Endodermal cell (in vitro differentiated cells): ENCODE data around the gene RIMKLB. TPM values are rescaled to one million over a fixed set of nuclear protein-coding genes. Genes with fewer than 3 reads are reported as not detected.
A peak's percentile ranks its signal among the peaks of the same experiment; 100 is the strongest.

Experiments
- DNase-seq: peaks from one replicate; pipeline ENCODE4 v3.0.0-alpha.2; 2017
- H3K27ac ChIP-seq: 2 replicates; pipeline ENCODE4 v1.5.1; 2013; ENCODE audit warnings: mild to moderate bottlenecking, low read depth, low read length, moderate library complexity
- H3K27me3 ChIP-seq: 2 replicates; pipeline ENCODE4 v1.6.1; 2013; ENCODE audit warnings: mild to moderate bottlenecking, low read length, moderate library complexity; ENCODE audit not compliant: insufficient read depth, control insufficient read depth, poor library complexity, severe bottlenecking
- H3K36me3 ChIP-seq: 2 replicates; pipeline ENCODE4 v1.7.0; 2013; ENCODE audit warnings: mild to moderate bottlenecking, low read length, moderate library complexity; ENCODE audit not compliant: control insufficient read depth, insufficient read depth
- H3K4me1 ChIP-seq: one replicate; pipeline ENCODE4 v1.7.0; 2013; ENCODE audit warnings: low read length; ENCODE audit not compliant: control insufficient read depth, insufficient read depth
- H3K4me3 ChIP-seq: 2 replicates; pipeline ENCODE4 v1.5.1; 2013; ENCODE audit warnings: mild to moderate bottlenecking, low read length, moderate library complexity
- H3K9ac ChIP-seq: 2 replicates; pipeline ENCODE4 v1.6.1; 2013; ENCODE audit warnings: mild to moderate bottlenecking, low read length, moderate library complexity; ENCODE audit not compliant: poor library complexity, severe bottlenecking; ENCODE audit errors: extremely low read depth
- H3K9me3 ChIP-seq: 2 replicates; pipeline ENCODE4 v1.6.1; 2013; ENCODE audit warnings: mild to moderate bottlenecking, low read length, moderate library complexity; ENCODE audit not compliant: control insufficient read depth
- H3K27ac Mint-ChIP-seq: 2 replicates; pipeline ENCODE4 v1.8.0; 2020; ENCODE audit warnings: mixed read lengths
- H3K27me3 Mint-ChIP-seq: 2 replicates; pipeline ENCODE4 v1.8.0; 2021; ENCODE audit warnings: mild to moderate bottlenecking, mixed read lengths; ENCODE audit not compliant: insufficient read depth
- H3K36me3 Mint-ChIP-seq: 2 replicates; pipeline ENCODE4 v1.8.0; 2020; ENCODE audit warnings: low read depth, mixed read lengths
- H3K4me1 Mint-ChIP-seq: 2 replicates; pipeline ENCODE4 v1.8.0; 2020; ENCODE audit warnings: mixed read lengths
- H3K4me3 Mint-ChIP-seq: 2 replicates; pipeline ENCODE4 v1.8.0; 2020; ENCODE audit warnings: mild to moderate bottlenecking, moderate library complexity, mixed read lengths
- H3K9me3 Mint-ChIP-seq: 2 replicates; pipeline ENCODE4 v1.8.0; 2020; ENCODE audit warnings: mild to moderate bottlenecking, mixed read lengths
- CTCF ChIP-seq: fragments of 200-600 bp; sonication (generic); conservative IDR thresholded peaks from 2 replicates; pipeline ENCODE4 v1.5.0; 2021; ENCODE audit warnings: antibody characterized with exemption, mild to moderate bottlenecking
- WGBS, 2 experiments: methylation state at CpG; one replicate each; pipeline versions ENCODE4 v1.1.5 to v1.1.7; 2013; ENCODE audit warnings: missing lambda C conversion rate in 2 of 2, mixed read lengths in 1 of 2; ENCODE audit not compliant: insufficient coverage in 1 of 2, insufficient read length in 1 of 2; 5-methylcytosine and 5-hydroxymethylcytosine counted together
- long read RNA-seq, 4 experiments: library from polyadenylated mRNA in 2 of 4; library from RNA in 1 of 4; library from capped mRNA in 1 of 4; stranded (forward) in 3 of 4; unstranded in 1 of 4; transcript quantifications; one replicate each; pipeline ENCODE4 v2.0.0, GENCODE V29; 2020 to 2021; ENCODE audit warnings: inconsistent platforms in 1 of 4
- polyA plus RNA-seq, 2 experiments: library from polyadenylated mRNA; stranded (reverse); fragments of 50-300 nt; gene quantifications; one replicate each; pipeline ENCODE4 v1.2.3, GENCODE V29; 2013
- total RNA-seq, 2 donors: library from RNA; stranded (reverse); fragmentation: NEBNext Ultra II Directional in 1 of 2; extraction: Animal tissue kit (Norgen Biotek cat#: 25700) in 1 of 2; gene quantifications; 2 replicates in 1 of 2; 3 replicates in 1 of 2; pipeline ENCODE4 v1.2.1, GENCODE V29; 2021

The RIMKLB gene, protein sequence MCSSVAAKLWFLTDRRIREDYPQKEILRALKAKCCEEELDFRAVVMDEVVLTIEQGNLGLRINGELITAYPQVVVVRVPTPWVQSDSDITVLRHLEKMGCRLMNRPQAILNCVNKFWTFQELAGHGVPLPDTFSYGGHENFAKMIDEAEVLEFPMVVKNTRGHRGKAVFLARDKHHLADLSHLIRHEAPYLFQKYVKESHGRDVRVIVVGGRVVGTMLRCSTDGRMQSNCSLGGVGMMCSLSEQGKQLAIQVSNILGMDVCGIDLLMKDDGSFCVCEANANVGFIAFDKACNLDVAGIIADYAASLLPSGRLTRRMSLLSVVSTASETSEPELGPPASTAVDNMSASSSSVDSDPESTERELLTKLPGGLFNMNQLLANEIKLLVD
- 100 to 1,000 TPM in 1 of 2 donors, 10 to 100 TPM in 1; 85.3 to 180 TPM for total RNA-seq
- 95.9 TPM for polyA plus RNA-seq (2013, experiment 1 of 2)
- 78.5 TPM for polyA plus RNA-seq (2013, experiment 2 of 2)
- long read RNA-seq, experiment 1, transcript RIMKLB-203 (2 exons, 1,893 nt): major isoform, 9 of 20 reads
- long read RNA-seq, experiment 1, partial matches to known transcripts: 3 of 20 reads
- long read RNA-seq, experiment 1, other reads (novel, unspliced or antisense): 6 of 20 reads
- long read RNA-seq, experiment 2, transcript RIMKLB-203 (2 exons, 1,893 nt): minor isoform, 11 of 95 reads
- long read RNA-seq, experiment 2, transcript RIMKLB-205 (6 exons, 2,236 nt): major isoform, 31 of 95 reads
- long read RNA-seq, experiment 2, partial matches to known transcripts: 7 of 95 reads
- long read RNA-seq, experiment 2, other reads (novel, unspliced or antisense): 45 of 95 reads
- long read RNA-seq, experiment 3, full-length matches to known transcripts: 121 of 201 reads
- long read RNA-seq, experiment 3, partial matches to known transcripts: 10 of 201 reads
- long read RNA-seq, experiment 3, other reads (novel, unspliced or antisense): 70 of 201 reads
- long read RNA-seq, experiment 4, partial matches to known transcripts: 5 of 25 reads
- long read RNA-seq, experiment 4, other reads (novel, unspliced or antisense): 17 of 25 reads

GRCh38 chr12:8697476-8698131 is at the start of gene RIMKLB:
TSS of gene RIMKLB (plus strand) at chr12:8697991. CDS start at chr12:8713867, 15,876 bp downstream.
- 0% methylated on average over 5 to 83 of the region's 88 CpGs for WGBS, 2 experiments
- peaks cover 45% of the 10 kb centered on the region for H3K4me1 Mint-ChIP-seq
- no peak for TF ChIP-seq CTCF
- H3K36me3 ChIP-seq: peaks cover 20% of the 10 kb centered on the region
- no peaks in the 10 kb centered on the region for H3K9me3 Mint-ChIP-seq
- peaks cover 16% of the 10 kb centered on the region for H3K36me3 Mint-ChIP-seq
- no peaks in the 10 kb centered on the region for H3K27me3 ChIP-seq
- H3K4me1 ChIP-seq: peaks cover 2% of the 10 kb centered on the region
- no peaks in the 10 kb centered on the region for H3K27me3 Mint-ChIP-seq
- H3K27ac Mint-ChIP-seq: peak within 1 kb of the TSS; percentile 98
- peak within 1 kb of the TSS; percentile 88 for H3K4me3 Mint-ChIP-seq
- H3K9me3 ChIP-seq: no peaks in the 10 kb centered on the region
- peak within 1 kb of the TSS; percentile 100 for H3K4me3 ChIP-seq
- H3K27ac ChIP-seq: peak within 1 kb of the TSS; percentile 95
- peak within 1 kb of the TSS; percentile 94 for H3K9ac ChIP-seq
- DNase-seq: peak; percentile 93

DNA sequence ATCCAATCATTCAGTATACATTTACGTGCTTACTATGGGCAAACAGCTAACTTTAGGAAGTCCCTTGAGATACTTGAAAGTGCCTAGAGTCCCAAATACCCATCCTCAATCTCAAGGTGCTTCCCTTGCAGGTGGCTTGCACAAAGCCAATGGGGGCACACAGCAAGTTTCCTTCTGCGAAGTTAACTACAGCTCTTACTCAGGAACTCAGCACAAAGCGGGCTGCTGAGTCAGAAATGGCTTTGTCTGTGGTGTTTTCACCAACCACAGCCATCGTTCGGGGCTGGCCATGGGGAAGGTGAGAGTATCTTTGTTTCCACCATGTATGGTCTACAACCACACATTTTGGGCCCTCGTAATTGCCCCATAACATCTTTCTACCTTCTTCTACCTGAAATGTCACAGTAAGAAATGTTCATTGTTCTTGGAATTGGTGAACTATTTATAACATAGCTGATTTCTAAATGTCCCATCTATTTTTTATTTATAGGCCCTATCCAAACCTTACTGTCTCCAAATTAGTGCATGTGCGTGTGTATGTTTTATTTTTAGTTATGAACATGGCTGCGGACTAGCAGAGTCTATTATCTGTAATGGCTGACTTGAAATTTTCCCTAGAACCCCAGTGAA is 49.1 kb upstream of the RIMKLB start:
- peak; percentile 36 for DNase-seq
- Histone ChIP-seq H3K4me1 (peaks cover 8% of the 10 kb centered on the region), H3K9ac (no peak overlapping the region), H3K36me3 (no peaks in the 10 kb centered on the region), H3K27ac (no peak overlapping the region), H3K27me3 (no peaks in the 10 kb centered on the region), H3K9me3 (no peaks in the 10 kb centered on the region), H3K4me3 (no peak overlapping the region)
- Mint-ChIP-seq H3K36me3 (no peaks in the 10 kb centered on the region), H3K9me3 (no peaks in the 10 kb centered on the region), H3K27ac (no peak overlapping the region), H3K4me3 (no peak overlapping the region), H3K27me3 (no peaks in the 10 kb centered on the region), H3K4me1 (peaks cover 35% of the 10 kb centered on the region)
- no peak for TF ChIP-seq CTCF
- 95 to 100% methylated on average over 2 to 8 of the region's 8 CpGs for WGBS, 2 experiments

GRCh38 chr12:8655421-8655820 is 42.4 kb upstream of the RIMKLB start:
- no peak overlapping the region for H3K27ac Mint-ChIP-seq
- H3K9me3 ChIP-seq: no peaks in the 10 kb centered on the region
- peaks cover 5% of the 10 kb centered on the region for H3K4me1 ChIP-seq
- H3K4me3 Mint-ChIP-seq: no peak overlapping the region
- no peaks in the 10 kb centered on the region for H3K27me3 Mint-ChIP-seq
- no peaks in the 10 kb centered on the region for H3K27me3 ChIP-seq
- no peaks in the 10 kb centered on the region for H3K36me3 ChIP-seq
- 94 to 96% methylated on average over 5 to 6 of the region's 6 CpGs for WGBS, 2 experiments
- TF ChIP-seq CTCF: no peak
- H3K9ac ChIP-seq: no peak overlapping the region
- H3K36me3 Mint-ChIP-seq: no peaks in the 10 kb centered on the region
- peak; percentile 39 for DNase-seq
- H3K4me3 ChIP-seq: no peak overlapping the region
- peaks cover 14% of the 10 kb centered on the region for H3K4me1 Mint-ChIP-seq
- H3K27ac ChIP-seq: no peak overlapping the region
- no peaks in the 10 kb centered on the region for H3K9me3 Mint-ChIP-seq
